Caco-2 (cell line): ENCODE results near the gene METTL25B. TPM values are rescaled to one million over a fixed set of nuclear protein-coding genes. Genes with fewer than 3 reads are reported as not detected.
A peak's percentile ranks its signal among the peaks of the same experiment; 100 is the strongest.

Experiments
- BruUV-seq: library from RNA; stranded (reverse); fragments of 400-500 nt; replicated peaks from 2 replicates; lab custom pipeline; 2021; lab: Mats Ljungman, UMichigan
- CTCF ChIA-PET: fragments of 300-600 bp; sonication (Branson Sonifier 250); formaldehyde crosslinking; loops from one replicate; lab custom pipeline; 2022; ENCODE audit warnings: antibody characterized with exemption; lab: Charles Lee
- POLR2A ChIA-PET: fragments of 300-600 bp; sonication (Branson Sonifier 250); formaldehyde crosslinking; loops from one replicate; lab custom pipeline; 2022; ENCODE audit warnings: antibody characterized with exemption; lab: Charles Lee
- DNase-seq, 2 experiments: peaks; one replicate each; pipeline versions ENCODE4 v3.0.0 to v3.0.0-alpha.2; 2020 to 2022
- H3K27me3 ChIP-seq: replicated peaks from 2 replicates; pipeline ENCODE4 v1.6.0; 2011; ENCODE audit warnings: low read length; ENCODE audit not compliant: control insufficient read depth, insufficient read depth
- H3K36me3 ChIP-seq: 2 replicates; pipeline ENCODE4 v1.5.1; 2011; ENCODE audit warnings: low read length; ENCODE audit not compliant: control insufficient read depth, insufficient read depth
- H3K4me1 ChIP-seq: fragments of 250-450 bp; sonication (Bioruptor Pico); 2 replicates; pipeline ENCODE4 v1.5.1; 2020; ENCODE audit warnings: mild to moderate bottlenecking
- H3K4me3 ChIP-seq: 2 replicates; pipeline ENCODE4 v1.5.1; 2011; ENCODE audit warnings: low read depth, mild to moderate bottlenecking, control low read depth, low read length
- H3K9me3 ChIP-seq: fragments of 250-450 bp; sonication (Bioruptor Pico); 2 replicates; pipeline ENCODE4 v1.5.1; 2020; ENCODE audit warnings: mild to moderate bottlenecking, moderate library complexity
- H3K27ac Mint-ChIP-seq: one replicate; pipeline ENCODE4 v1.8.0; 2022; ENCODE audit warnings: mixed read lengths; ENCODE audit not compliant: unreplicated experiment
- H3K27me3 Mint-ChIP-seq: one replicate; pipeline ENCODE4 v1.8.0; 2022; ENCODE audit warnings: mixed read lengths; ENCODE audit not compliant: insufficient read depth, unreplicated experiment
- H3K36me3 Mint-ChIP-seq: one replicate; pipeline ENCODE4 v1.8.0; 2022; ENCODE audit warnings: mild to moderate bottlenecking, mixed read lengths; ENCODE audit not compliant: insufficient read depth, unreplicated experiment
- H3K4me1 Mint-ChIP-seq: one replicate; pipeline ENCODE4 v1.8.0; 2022; ENCODE audit warnings: low read depth, mixed read lengths; ENCODE audit not compliant: unreplicated experiment
- H3K4me3 Mint-ChIP-seq: one replicate; pipeline ENCODE4 v1.8.0; 2022; ENCODE audit warnings: mild to moderate bottlenecking, moderate library complexity, mixed read lengths; ENCODE audit not compliant: unreplicated experiment
- H3K9me3 Mint-ChIP-seq: one replicate; pipeline ENCODE4 v1.8.0; 2022; ENCODE audit warnings: mixed read lengths; ENCODE audit not compliant: unreplicated experiment
- intact Hi-C: fragments of 100-400 bp; cut with micrococcal nuclease; formaldehyde crosslinking; loops from one replicate; pipeline ENCODE4 v1.10.0; 2022; ENCODE audit not compliant: unreplicated experiment
- total RNA-seq: library from RNA; stranded (reverse); gene quantifications from 2 replicates; pipeline ENCODE4 v1.2.3, GENCODE V29; 2022
- TF ChIP-seq, protein P1 (sequence below), 2 experiments: fragments of 200-600 bp in 1 of 2; IDR thresholded peaks; 1 replicate in 1 of 2; 2 replicates in 1 of 2; pipeline versions ENCODE4 v1.5.1 to v1.8.0; 2011 to 2022; ENCODE audit warnings: antibody characterized with exemption in 1 of 2, control low read depth in 1 of 2, inconsistent platforms in 1 of 2, low read depth in 1 of 2, low read length in 1 of 2, mild to moderate bottlenecking in 1 of 2, moderate library complexity in 1 of 2; ENCODE audit not compliant: insufficient read depth in 1 of 2, severe bottlenecking in 1 of 2, unreplicated experiment in 1 of 2

Gene METTL25B
- total RNA-seq, 1 experiment from 2014 or later = 26.6 TPM

- Histone ChIP-seq H3K9me3 (no peaks in the 10 kb centered on the region), H3K4me1 (peaks cover 46% of the 10 kb centered on the region), H3K4me3 (peak overlapping the region; percentile 16), H3K27me3 (no peaks in the 10 kb centered on the region), H3K36me3 (no peaks in the 10 kb centered on the region)
- Mint-ChIP-seq H3K27me3 (no peaks in the 10 kb centered on the region), H3K4me1 (peaks cover 23% of the 10 kb centered on the region), H3K9me3 (no peaks in the 10 kb centered on the region), H3K4me3 (peak overlapping the region; percentile 56), H3K27ac (peak overlapping the region; percentile 8), H3K36me3 (peaks cover 4% of the 10 kb centered on the region)
- TF ChIP-seq, protein P1, sequence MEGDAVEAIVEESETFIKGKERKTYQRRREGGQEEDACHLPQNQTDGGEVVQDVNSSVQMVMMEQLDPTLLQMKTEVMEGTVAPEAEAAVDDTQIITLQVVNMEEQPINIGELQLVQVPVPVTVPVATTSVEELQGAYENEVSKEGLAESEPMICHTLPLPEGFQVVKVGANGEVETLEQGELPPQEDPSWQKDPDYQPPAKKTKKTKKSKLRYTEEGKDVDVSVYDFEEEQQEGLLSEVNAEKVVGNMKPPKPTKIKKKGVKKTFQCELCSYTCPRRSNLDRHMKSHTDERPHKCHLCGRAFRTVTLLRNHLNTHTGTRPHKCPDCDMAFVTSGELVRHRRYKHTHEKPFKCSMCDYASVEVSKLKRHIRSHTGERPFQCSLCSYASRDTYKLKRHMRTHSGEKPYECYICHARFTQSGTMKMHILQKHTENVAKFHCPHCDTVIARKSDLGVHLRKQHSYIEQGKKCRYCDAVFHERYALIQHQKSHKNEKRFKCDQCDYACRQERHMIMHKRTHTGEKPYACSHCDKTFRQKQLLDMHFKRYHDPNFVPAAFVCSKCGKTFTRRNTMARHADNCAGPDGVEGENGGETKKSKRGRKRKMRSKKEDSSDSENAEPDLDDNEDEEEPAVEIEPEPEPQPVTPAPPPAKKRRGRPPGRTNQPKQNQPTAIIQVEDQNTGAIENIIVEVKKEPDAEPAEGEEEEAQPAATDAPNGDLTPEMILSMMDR (IDR thresholded peaks at IDR 0.05; ENCODE audit: insufficient read depth in 1 of 2, low read depth in 1 of 2, low read length in 1 of 2, severe bottlenecking in 1 of 2, unreplicated experiment in 1 of 2) = peak; percentile 87 to 89
- ChIA-PET POLR2A (interaction anchor here (0.6 to 2.7 kb wide), 7 partner anchors 12 to 63 kb away, joined by 3 to 26 read pairs (median 4); partner anchors contain the start of genes CRABP2, HDGF, ISG20L2 and METTL25B), CTCF (interaction anchor here (0.5 to 5.2 kb wide), 42 partner anchors 8 to 1365 kb away, joined by 3 to 262 read pairs (median 6); partner anchors contain the start of genes CRABP2, HAPLN2, HDGF and INSRR)
- intact Hi-C loops = loop anchor here (1.0 to 2.0 kb wide), 6 partner anchors 17 to 238 kb away; partner anchors contain the start of genes NTRK1 and PRCC
- no TSS peak for BruUV-seq
- peak; percentile 90 to 92 for DNase-seq
Measured at GRCh38 chr1:156689035-156689952, 39.0 kb upstream of the METTL25B start.

- Histone ChIP-seq H3K4me1 (peaks cover 49% of the 10 kb centered on the region), H3K27me3 (no peaks in the 10 kb centered on the region)
Measured at GRCh38 chr1:156689953-156690674, 38.2 kb upstream of the METTL25B start.

More at GRCh38 chr1:156689953-156690674, 38.2 kb upstream of the METTL25B start:
- Histone ChIP-seq H3K9me3 (no peaks in the 10 kb centered on the region), H3K36me3 (no peaks in the 10 kb centered on the region), H3K4me3 (peak overlapping the region; percentile 16; the same call in 1 of the 2 replicates)
- Mint-ChIP-seq H3K9me3 (no peaks in the 10 kb centered on the region), H3K27me3 (no peaks in the 10 kb centered on the region), H3K4me3 (peak overlapping the region; percentile 56), H3K27ac (peak overlapping the region; percentile 8), H3K4me1 (peaks cover 23% of the 10 kb centered on the region), H3K36me3 (peaks cover 4% of the 10 kb centered on the region)
- CTCF ChIA-PET = interaction anchor here (0.5 to 5.2 kb wide), 40 partner anchors 9 to 630 kb away, joined by 3 to 262 read pairs (median 6); partner anchors contain the start of genes CRABP2, HAPLN2, HDGF and INSRR
- intact Hi-C loops = loop anchor here (1.0 to 2.0 kb wide), 6 partner anchors 16 to 237 kb away; partner anchors contain the start of genes NTRK1 and PRCC
- POLR2A ChIA-PET = interaction anchor here (0.7 to 2.7 kb wide), 6 partner anchors 13 to 62 kb away, joined by 3 to 26 read pairs (median 12); partner anchors contain the start of genes CRABP2, HDGF, ISG20L2 and METTL25B
- no TSS peak for BruUV-seq
- TF ChIP-seq, protein P1 (IDR thresholded peaks at IDR 0.05; ENCODE audit: insufficient read depth in 1 of 2, low read depth in 1 of 2, low read length in 1 of 2, severe bottlenecking in 1 of 2, unreplicated experiment in 1 of 2) = no peak
- DNase-seq = no peak
